ENCODE results near the gene TRIM32.
A peak's percentile ranks its signal among the peaks of the same experiment; 100 is the strongest.
"Not testable (repeated sequence)": the region's sequence is repeated elsewhere in the genome, so short reads cannot be mapped to it uniquely, and the experiment has no call there.

TRIM32 gene

DNA sequence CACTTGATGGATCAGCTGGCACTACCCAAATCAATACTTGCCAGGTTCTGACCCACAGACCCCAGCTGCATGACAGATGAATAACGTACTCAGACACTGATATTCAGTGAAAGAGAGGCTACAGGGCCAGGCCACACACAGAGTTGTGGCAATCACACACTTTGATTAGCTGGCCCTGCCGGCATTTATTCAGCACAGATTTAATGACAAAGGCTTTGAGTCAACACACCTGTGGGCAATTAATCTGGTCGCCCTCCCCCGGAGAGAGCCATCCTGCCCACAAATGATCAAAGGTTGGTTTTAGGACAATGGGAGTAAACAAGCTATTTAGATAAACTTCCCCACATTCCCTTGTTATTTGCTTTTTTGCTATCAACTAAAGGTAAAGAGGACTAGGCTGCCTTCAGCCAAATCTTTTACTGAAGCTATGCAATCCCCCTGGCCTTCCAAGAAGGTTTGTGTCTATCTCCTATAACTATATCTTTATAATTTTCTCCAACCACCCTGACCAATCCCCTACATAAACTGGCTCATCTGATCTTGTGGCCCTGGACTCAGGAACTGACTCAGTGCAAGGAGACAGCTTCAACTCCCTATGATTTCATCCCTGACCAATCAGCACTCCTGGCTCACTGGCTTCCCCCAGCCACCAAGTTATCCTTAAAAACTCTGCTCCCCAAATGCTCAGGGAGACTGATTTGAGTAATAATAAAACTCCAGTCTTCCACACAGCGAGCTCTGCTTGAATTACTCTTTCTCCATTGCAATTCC, 12.7 kb upstream of the TRIM32 start:
- FAIRE-seq: no peak
- no peak for DNase-seq (ENCODE audit: low spot score)

DNA sequence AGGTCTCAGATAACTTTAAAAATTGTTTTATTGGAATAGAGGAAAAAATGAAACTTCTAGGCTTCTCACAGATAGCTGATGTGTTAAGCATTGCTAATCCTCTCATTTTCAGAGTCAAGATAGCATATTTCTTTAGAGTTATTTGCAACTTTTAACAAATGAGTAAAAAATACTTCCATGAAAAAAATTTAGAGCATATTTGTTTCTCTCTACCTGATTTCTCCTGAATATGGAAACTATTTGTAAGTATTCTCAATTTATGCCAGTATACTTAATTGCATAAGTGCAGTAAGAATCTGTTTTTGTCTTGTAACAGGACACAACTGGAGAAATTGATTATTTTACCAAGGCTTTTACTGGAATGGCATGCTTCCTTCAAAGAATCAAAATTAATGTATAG, 3.6 kb upstream of the TRIM32 start:
- FAIRE-seq: no peak
- DNase-seq (ENCODE audit: low spot score): no peak

DNA sequence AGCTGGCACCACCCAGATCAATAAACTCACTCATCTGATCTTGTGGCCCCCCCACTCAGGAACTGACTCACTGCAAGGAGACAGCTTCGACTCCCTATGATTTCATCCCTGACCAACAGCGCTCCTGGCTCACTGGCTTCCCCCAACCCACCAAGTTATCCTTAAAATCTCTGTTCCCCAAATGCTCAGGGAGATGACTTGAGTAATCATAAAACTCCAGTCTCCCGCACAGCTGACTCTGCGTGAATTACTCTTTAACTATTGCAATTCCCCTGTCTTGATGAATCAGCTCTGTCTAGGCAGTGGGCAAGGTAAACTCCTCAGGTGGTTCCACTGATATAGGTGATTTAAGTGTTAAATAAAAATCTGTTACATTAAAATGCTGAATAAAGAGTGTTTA, 1.9 kb upstream of the TRIM32 start:
- DNase-seq (ENCODE audit: low spot score) (no peak), FAIRE-seq (no peak)

DNA sequence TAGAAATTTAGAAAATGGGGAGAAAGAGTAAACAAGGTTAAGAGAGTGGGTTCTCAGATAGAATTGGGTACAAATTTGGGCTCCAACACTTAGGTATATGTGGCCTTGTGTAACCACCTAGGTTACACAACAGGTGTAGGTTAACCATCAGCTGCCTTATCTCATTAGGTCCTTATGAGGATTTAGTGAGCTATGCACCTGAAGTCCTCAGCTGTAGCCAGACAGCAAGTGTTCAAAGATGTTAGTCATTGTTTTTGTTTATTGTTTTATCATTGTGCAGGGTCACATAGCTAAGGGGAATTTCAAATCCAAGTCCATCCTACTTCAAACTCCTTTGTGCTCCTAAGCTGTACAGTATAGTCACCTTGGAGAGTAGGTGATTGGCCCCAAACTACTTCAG, 970 bp upstream of the TRIM32 start:
- FAIRE-seq (no peak), DNase-seq (ENCODE audit: low spot score) (no peak)

DNA sequence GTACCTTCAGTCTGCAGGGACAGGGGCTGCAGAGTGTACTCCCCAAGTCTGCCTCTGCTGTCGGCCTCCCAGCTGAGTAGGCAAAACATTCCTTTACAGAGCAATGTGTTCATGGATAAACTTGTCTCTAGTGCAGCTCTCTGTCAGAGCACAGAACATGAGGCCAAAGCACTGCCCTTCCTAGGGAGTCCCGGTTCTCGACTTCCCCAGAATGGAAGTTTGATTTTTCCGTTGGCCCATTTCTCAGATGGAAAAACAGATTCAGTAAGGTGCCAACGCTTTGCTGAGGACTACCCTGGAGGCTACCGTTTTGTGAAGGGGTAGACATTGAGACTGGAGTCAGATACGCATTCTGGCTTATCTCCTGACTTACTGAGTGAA, 422 bp upstream of the TRIM32 start:
- FAIRE-seq (no peak), DNase-seq (ENCODE audit: low spot score) (peak; percentile 20)

DNA sequence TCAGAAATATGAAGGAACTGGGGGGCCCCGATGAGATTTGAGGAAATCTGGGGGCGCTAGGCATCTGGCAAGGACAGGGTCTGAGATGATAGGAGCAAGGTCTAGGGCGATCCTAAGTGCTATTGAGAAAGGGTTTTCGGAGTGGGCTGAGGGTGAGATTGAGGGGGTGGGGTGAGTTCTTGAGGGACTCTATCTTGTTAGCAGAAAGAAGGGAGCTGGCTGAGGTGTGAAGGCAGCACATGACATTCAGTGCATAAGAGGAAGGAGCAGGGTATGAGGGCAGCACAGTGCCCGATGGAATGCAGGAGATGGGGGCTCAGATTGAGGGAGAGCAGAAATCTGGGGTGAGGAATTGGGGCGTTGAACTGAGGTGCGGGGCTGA, 640 bp downstream of the TRIM32 start:
- DNase-seq (ENCODE audit: low spot score): peak; percentile 18
- FAIRE-seq: no peak

DNA sequence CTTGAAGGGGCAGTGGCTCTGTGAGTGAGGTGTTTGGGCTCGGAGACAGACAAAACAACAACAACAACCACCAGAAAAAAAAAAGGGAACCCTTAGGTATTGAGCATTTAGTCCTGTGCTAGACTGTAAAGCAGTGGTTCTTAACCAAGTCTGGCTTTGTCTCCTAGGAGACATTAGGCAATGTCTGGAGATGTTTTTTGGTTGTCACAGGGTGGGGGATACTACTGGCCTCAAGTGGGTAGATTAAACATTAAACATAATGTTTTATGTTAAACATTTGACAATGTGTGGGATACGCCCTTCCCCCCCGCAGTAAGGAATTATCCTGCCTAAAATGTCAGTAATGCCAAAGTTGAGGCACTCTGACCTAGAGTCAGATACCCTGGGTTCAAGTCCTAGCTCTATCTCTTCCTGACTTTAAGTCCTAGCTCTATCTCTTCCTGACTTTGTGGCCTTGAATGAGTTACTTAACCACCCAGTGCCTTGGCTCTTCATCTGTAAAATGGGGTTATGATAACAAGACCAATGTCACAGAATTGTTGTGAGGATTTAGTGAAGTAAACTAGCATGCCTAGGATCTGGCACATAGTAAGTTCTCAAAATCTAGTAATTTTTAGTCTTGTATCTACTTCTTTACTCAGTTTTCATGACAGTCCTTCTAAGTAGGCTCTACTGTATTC, 1.8 kb downstream of the TRIM32 start:
- no peak for DNase-seq (ENCODE audit: low spot score)
- no peak for FAIRE-seq

DNA sequence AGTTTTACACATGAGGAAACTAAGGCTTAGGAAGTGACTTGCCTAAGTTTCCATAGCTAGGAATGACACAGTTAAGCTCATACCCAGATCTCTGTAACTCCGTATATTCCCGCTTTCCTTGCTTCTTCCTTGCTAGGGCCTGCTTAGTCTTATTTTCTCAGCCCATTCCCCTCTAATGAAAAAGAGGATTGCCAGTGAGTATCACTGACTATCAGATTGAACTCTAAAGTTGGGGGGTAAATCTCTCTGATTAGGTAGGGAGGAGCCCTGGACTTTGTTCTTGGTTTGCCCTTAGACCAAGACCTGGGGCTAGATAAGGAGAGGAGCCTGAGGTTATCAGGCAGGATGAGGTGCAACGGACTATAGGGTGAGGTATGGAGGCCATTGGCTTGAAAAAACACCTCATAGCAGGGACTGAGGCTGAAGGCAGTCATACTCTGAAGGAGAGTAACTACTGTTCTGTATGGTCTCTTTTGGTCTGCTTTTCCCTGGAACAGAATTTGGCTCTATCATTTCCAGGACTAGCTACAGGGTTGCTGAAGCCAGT, 2.5 kb downstream of the TRIM32 start:
- FAIRE-seq: no peak
- no peak for DNase-seq (ENCODE audit: low spot score)

DNA sequence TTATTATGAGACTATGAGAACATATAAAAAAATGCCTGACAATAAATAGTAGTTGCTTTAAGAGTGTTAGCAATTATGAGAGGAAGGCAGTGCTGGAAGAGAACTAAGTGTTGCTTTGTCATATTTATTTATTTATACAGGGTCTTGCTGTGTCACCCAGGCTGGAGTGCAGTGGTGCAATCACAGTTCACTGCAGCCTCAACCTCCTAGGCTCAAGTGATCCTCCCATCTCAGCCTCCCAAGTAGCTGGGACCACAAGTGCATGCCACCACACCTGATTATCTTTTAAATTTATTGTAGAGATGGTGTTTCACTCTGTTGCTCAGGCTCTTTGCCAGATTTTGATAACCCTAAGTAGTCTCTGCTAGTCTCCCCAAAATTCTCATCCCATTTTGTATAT, 3.7 kb downstream of the TRIM32 start:
- not testable (repeated sequence) for DNase-seq (ENCODE audit: low spot score); FAIRE-seq

DNA sequence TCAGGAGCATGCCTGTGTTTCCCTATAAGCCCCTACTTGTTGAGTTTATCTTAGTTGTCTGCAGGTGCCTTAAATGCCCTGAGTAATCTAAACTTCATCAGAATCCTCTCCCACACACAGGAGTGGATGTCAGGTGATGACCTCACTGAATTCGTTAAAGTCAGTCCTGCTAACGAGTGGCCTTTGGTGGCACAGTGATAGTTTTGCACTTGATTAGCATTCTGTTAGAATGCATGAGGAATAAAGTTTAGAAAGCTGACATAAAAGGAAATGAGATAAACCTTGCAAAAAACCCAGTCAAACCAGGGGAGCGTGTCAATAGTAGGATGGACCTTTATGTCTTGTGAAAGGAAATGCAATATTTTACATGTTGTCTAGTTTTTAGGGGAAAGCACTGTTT, 4.5 kb downstream of the TRIM32 start:
- DNase-seq (ENCODE audit: low spot score): no peak

DNA sequence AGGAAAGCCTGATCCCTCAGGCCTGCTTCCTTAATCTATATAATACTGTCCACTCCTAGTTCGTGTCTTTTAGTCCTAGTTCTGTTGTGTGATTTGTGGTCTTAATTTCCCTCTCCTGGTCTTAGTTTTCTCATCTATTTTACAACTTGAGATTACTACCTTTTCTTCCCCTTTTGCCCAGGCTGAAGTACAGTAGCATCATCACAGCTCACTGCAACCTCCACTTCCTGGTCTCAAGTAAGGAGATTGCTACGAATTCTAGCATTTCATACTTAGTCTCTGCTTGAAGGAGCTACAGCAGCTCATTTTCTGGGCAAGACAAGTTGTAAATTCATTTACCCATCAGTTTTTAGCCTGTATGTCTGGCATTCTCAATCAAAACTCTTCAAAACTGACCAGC, 5.5 kb downstream of the TRIM32 start:
- DNase-seq (ENCODE audit: low spot score): no peak
- no peak for FAIRE-seq

More for the DNA sequence above, 4.5 kb downstream of the TRIM32 start:
- FAIRE-seq: no peak

DNA sequence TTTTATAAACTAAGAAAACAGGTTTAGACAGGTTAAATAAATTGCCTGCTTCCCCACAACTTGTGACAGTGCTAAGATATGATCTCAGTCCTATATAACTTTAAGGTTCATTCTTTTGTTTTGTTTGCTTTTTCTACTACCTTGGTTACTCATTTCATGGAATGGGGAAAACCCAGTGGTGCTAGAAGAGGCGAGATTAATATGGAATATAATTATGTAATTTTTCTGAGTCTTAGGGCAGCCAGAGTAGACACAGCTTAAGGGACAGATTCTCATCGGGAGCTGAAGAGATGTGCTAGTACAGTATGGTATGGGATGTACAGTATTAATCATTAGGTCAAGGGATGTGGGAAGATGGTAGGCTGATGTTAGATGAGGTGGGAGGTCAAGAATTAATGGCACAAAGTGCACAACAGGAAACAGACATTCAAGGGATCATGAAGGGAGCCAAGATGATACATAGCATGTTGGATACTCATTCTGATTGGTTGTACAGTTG, 6.2 kb downstream of the TRIM32 start:
- FAIRE-seq: no peak
- DNase-seq (ENCODE audit: low spot score): no peak

DNA sequence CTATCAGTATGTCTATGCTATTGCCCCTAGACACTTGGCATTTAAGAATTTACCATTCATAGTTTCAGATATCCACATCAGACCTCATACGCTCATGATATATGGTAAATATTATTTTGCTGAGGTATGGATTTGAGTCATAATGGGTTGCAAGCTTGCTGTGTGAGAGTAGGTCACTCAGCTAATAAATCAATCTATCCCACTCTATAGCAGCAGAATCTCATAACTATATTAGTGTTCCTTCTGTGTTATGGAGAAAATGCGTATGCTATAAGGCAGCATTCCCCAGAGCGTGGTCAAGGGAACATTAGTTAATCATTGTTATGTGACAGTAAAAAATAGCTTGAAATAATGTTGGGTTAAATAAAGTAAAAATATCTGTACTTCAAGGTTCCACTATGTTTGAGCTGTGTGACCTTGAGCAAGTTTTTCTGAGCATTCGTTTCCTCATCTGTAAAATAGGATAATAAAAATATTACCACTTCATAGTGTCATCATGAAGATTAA, 7.7 kb downstream of the TRIM32 start:
- FAIRE-seq (no peak), DNase-seq (ENCODE audit: low spot score) (no peak)

DNA sequence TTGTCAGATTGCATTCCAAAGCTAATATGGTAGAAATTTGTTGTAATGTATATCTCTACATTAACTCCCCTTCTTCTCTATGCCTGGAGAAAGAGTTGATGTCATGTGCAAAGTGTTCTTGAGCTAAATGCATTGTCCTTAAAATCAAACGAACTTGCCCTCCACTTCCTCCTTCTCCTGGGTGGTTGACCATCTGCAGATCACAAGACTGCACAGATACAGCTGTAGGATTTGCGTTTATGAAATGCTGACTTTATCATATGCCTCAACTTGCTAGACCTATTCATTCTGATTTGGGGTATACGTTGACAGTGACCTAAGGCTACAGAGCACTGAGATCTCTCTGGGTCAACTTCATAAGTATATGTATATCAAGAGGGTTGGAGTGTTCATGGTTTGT, 8.3 kb downstream of the TRIM32 start:
- DNase-seq (ENCODE audit: low spot score) (no peak), FAIRE-seq (no peak)

DNA sequence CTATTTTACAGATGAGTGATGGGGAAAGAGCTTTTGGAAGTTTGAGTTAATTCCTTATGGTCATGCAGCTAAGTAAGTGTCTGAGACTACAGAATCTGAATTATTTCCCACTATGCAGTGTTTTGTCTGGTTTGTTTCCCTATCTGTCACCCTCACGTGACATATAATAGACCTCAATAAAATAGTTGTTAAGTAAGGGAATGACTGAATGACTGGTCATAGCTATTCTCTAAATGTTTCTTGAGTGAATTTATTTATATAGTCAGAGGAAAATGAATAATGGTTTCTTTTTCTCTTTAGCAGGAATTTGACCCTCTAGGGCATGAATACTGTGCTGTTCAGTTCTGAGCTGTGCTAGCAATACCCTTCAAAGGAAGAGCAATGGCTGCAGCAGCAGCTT, 10.3 kb downstream of the TRIM32 start:
- no peak for DNase-seq (ENCODE audit: low spot score)
- FAIRE-seq: no peak

DNA sequence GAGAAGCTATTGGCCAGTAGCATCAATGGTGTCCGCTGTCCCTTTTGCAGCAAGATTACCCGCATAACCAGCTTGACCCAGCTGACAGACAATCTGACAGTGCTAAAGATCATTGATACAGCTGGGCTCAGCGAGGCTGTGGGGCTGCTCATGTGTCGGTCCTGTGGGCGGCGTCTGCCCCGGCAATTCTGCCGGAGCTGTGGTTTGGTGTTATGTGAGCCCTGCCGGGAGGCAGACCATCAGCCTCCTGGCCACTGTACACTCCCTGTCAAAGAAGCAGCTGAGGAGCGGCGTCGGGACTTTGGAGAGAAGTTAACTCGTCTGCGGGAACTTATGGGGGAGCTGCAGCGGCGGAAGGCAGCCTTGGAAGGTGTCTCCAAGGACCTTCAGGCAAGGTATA, 10.8 kb downstream of the TRIM32 start:
- FAIRE-seq: no peak

DNA sequence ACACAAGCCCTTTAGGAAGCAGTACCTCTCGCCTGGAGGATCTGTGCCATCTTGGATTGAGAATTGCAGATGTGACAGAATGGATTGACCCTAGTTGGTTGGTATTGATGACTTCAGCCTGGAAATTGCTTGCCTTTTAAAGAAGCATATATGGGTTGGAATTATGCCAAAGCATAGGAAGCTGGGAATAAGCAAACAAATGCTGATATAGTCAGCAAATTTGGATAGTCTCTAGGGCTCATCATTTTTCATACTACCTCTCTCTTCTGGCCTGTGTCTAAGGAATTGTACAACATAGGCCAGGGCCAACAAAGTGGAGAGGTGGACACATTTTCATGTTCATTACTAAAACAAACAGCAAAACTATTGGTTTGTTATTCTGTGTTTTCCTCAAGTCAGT, 13.2 kb downstream of the TRIM32 start:
- FAIRE-seq: no peak

More for the DNA sequence above, 10.8 kb downstream of the TRIM32 start:
- DNase-seq (ENCODE audit: low spot score): no peak

DNA sequence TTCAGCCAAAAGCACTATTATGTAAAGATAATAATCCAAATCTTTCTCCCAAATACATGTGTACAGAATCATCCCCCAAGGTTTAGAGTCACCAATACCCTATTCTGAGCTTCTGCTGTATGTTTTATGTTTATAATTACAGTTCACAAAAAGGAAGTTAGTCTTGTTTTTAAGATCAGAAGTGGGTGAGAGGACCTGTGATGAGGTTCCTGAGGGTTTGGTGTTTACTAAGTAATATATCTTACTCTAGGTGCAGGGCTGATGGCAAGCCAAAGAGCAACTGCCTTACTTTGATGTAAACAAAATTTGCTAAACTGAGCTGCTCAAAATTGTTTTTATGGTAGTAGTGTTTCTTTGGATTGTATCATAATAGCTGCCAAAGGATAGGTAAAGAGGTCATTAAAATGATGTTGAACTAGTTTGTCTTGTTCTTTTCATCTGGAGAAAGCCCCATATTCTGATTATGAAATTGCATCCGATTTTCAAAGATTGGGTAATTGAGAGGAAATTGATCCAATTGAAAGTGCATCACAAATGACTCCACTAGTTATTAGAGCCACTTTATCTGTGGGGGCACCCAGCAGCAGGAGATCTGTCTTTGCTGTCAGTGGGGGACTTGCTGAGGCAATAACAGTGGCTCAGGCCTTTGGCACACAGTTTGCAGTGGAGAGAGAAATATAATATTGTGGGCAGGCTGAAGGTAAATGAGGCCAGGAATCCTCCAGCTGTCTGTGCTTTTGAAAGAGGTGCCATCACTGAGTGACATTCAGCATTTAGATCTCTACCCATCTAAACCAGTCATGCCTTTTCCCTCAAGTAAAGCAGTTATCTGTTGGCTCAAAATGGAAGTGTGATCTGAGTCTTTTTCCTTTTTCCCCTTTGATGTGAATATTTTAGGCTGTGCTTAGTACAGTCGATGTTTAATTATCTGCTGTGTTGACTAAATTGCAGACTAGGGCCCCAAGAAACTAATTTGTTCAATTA, 14.1 kb downstream of the TRIM32 start:
- FAIRE-seq: no peak
- no peak for DNase-seq (ENCODE audit: low spot score)

More for the DNA sequence above, 13.2 kb downstream of the TRIM32 start:
- no peak for DNase-seq (ENCODE audit: low spot score)

DNA sequence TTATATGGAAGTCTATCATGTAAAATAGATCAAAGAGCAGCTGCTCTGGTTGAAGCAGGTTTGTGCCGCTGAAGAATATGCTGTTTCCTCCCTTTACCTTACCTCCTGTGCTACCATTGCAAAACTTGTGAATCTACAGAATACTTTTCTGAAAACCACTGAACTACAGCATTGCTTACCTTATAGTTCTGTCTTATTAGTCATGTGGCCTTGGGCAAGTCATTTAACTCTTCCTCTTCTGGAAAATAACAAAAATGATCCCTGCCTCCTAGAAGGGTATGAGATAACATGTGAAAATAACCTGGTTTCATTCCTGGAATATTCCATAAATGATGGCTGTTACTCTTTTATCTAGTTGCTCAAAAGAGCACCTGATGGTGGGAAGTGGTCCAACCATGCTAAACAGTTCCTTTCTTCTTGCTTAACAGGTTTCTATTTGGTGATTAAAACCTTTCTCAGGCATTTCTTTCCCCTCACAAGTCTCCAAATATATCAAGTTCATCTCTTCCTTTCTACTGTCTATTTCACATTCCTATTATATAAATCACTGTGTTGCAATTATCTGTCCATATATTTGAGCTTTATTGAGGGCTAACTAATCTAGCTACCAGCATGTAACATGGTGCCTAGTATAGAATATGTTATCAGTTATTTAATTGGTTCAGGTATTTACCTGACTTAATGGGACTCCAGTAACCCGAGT, 15.0 kb downstream of the TRIM32 start:
- DNase-seq (ENCODE audit: low spot score) (no peak), FAIRE-seq (no peak)

DNA sequence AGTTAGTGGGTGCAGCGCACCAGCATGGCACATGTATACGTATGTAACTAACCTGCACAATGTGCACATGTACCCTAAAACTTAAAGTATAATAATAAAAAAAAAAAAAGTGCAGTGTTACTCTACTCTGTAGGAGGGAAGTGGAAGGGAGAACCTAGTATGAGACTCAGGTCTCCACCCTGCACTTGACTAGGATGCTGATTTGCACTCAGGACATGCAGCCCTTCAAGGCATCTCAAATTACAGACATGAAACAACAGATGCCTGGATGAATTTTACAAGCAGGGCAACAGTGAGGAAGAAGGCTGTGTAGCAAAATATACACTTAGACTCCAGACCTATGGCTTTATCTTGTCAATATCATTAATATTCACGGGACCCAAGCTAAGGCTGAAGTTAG, 16.5 kb downstream of the TRIM32 start:
- FAIRE-seq (no peak), DNase-seq (ENCODE audit: low spot score) (no peak)

DNA sequence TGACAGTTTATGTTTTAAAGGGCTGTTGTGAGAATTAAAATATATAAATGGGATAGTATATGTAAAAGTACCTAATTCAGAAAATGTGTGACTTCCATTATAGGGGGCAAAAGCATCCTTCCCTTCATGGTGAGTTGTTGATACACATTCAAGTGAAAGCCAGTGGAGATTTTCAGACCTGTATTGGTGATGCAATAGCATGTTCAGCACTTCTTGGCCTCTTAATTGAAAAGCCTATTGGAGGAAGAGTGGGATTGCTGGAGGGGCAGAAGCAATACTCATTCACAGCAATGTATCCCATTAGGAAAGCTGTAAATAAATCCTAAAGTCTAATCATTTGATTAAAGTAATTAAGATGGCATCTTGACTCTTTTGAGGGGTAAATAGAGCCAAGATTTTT, 17.4 kb downstream of the TRIM32 start:
- FAIRE-seq (no peak), DNase-seq (ENCODE audit: low spot score) (no peak)

Data from urothelium cell line (cell line).